Measurements from ENCODE around the gene ITPRIP. TPM values are rescaled to one million over a fixed set of nuclear protein-coding genes. Genes with fewer than 3 reads are reported as not detected.

ITPRIP gene
- total and polyA plus RNA-seq, 2 donors (not counting 1 experiment from before 2014, with no cell fraction given): 6.8 to 18.8 TPM

- Histone ChIP-seq H3K4me2 (ENCODE audit: extremely low read depth, insufficient read depth, low read length) (no peak overlapping the region), H3K4me1 (ENCODE audit: control insufficient read depth, extremely low read depth, insufficient read depth, low read length) (peaks cover 5% of the 10 kb centered on the region), H3K27me3 (ENCODE audit: control insufficient read depth, insufficient read depth, low read length) (no peaks in the 10 kb centered on the region), H3K27ac (ENCODE audit: insufficient read depth, low read length) (no peak overlapping the region), H3K79me2 (ENCODE audit: control insufficient read depth, insufficient read depth, low read length) (no peaks in the 10 kb centered on the region), H4K20me1 (ENCODE audit: control insufficient read depth, extremely low read depth, insufficient read depth, low read length) (no peaks in the 10 kb centered on the region), H3K9ac (ENCODE audit: insufficient read depth, low read length) (no peak overlapping the region), H3K36me3 (ENCODE audit: control insufficient read depth, insufficient read depth, low read length) (no peaks in the 10 kb centered on the region), H3K9me3 (ENCODE audit: control insufficient read depth, insufficient read depth, low read depth, low read length) (no peaks in the 10 kb centered on the region), H3K4me3 (replicated peaks in 1 of 4; ENCODE audit: control extremely low read depth in 1 of 4, insufficient read depth in 1 of 4, low read depth in 3 of 4, low read length in 4 of 4) (no peak overlapping the region), H2AFZ (ENCODE audit: low read length) (no peak overlapping the region)
- peak in 1 of 2 donors; percentile 58 for DNase-seq (ENCODE audit: low read depth in 2 of 2)
- no peak for TF ChIP-seq EZH2 (IDR thresholded peaks at IDR 0.05; ENCODE audit: low read length, missing control alignments)
- TF ChIP-seq, protein P1, sequence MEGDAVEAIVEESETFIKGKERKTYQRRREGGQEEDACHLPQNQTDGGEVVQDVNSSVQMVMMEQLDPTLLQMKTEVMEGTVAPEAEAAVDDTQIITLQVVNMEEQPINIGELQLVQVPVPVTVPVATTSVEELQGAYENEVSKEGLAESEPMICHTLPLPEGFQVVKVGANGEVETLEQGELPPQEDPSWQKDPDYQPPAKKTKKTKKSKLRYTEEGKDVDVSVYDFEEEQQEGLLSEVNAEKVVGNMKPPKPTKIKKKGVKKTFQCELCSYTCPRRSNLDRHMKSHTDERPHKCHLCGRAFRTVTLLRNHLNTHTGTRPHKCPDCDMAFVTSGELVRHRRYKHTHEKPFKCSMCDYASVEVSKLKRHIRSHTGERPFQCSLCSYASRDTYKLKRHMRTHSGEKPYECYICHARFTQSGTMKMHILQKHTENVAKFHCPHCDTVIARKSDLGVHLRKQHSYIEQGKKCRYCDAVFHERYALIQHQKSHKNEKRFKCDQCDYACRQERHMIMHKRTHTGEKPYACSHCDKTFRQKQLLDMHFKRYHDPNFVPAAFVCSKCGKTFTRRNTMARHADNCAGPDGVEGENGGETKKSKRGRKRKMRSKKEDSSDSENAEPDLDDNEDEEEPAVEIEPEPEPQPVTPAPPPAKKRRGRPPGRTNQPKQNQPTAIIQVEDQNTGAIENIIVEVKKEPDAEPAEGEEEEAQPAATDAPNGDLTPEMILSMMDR (conservative IDR thresholded peaks at IDR 0.05 in 1 of 2, IDR thresholded peaks at IDR 0.05 in 1 of 2; ENCODE audit: low read depth in 1 of 2, low read length in 2 of 2): no peak
Measured at GRCh38 chr10:104293011-104293410, 45.3 kb downstream of the ITPRIP start.

DNA sequence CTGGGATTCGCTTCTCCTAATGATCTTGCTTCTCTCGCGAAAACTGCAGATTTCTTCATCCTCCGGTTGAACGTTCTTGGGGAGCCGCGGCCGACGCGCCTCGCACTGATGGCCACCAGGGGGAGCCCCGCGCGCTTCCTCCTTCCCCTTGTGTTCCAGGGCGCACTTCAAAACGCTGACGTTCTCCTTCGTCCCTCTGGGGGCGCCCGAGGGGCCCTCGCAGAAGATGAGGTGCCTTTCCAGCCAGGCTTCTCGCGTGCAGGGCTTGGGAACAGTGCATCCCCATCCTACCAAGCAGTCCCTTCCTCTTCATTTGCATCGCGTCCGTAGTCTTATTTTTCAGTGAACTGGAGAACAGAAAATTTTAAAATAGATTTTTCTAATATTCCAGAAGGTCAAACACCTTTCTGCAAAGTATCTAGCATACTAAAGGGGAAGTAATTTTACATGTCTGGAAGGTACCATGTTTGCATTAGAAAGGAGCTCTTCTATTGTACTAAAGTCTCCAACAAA lies 46.8 kb downstream of the ITPRIP start:
- Histone ChIP-seq H3K79me2 (ENCODE audit: control insufficient read depth, insufficient read depth, low read length) (no peaks in the 10 kb centered on the region), H2AFZ (ENCODE audit: low read length) (peak overlapping the region; percentile 82), H4K20me1 (ENCODE audit: control insufficient read depth, extremely low read depth, insufficient read depth, low read length) (no peaks in the 10 kb centered on the region), H3K27ac (ENCODE audit: insufficient read depth, low read length) (no peak overlapping the region), H3K9me3 (ENCODE audit: control insufficient read depth, insufficient read depth, low read depth, low read length) (no peaks in the 10 kb centered on the region), H3K4me3 (replicated peaks in 1 of 4; ENCODE audit: control extremely low read depth in 1 of 4, insufficient read depth in 1 of 4, low read depth in 3 of 4, low read length in 4 of 4) (peak overlapping the region in 2 of 4 experiments; percentile 23 to 28), H3K9ac (ENCODE audit: insufficient read depth, low read length) (no peak overlapping the region), H3K27me3 (ENCODE audit: control insufficient read depth, insufficient read depth, low read length) (no peaks in the 10 kb centered on the region), H3K36me3 (ENCODE audit: control insufficient read depth, insufficient read depth, low read length) (no peaks in the 10 kb centered on the region), H3K4me2 (ENCODE audit: extremely low read depth, insufficient read depth, low read length) (peak overlapping the region; percentile 81), H3K4me1 (ENCODE audit: control insufficient read depth, extremely low read depth, insufficient read depth, low read length) (peaks cover 2% of the 10 kb centered on the region)
- DNase-seq (ENCODE audit: low read depth in 2 of 2): peak; percentile 75 to 89
- TF ChIP-seq EZH2 (IDR thresholded peaks at IDR 0.05; ENCODE audit: low read length, missing control alignments): no peak
- TF ChIP-seq, protein P1 (conservative IDR thresholded peaks at IDR 0.05 in 1 of 2, IDR thresholded peaks at IDR 0.05 in 1 of 2; ENCODE audit: low read depth in 1 of 2, low read length in 2 of 2): peak; percentile 100

GRCh38 chr10:104288355-104288754 lies 49.9 kb downstream of the ITPRIP start:
- H3K36me3 ChIP-seq (ENCODE audit: control insufficient read depth, insufficient read depth, low read length): no peaks in the 10 kb centered on the region
- no peak for TF ChIP-seq EZH2 (IDR thresholded peaks at IDR 0.05; ENCODE audit: low read length, missing control alignments)
- TF ChIP-seq, protein P1 (conservative IDR thresholded peaks at IDR 0.05 in 1 of 2, IDR thresholded peaks at IDR 0.05 in 1 of 2; ENCODE audit: low read depth in 1 of 2, low read length in 2 of 2): no peak
- no peak overlapping the region for H3K27ac ChIP-seq (ENCODE audit: insufficient read depth, low read length)
- H4K20me1 ChIP-seq (ENCODE audit: control insufficient read depth, extremely low read depth, insufficient read depth, low read length): no peaks in the 10 kb centered on the region
- no peaks in the 10 kb centered on the region for H3K79me2 ChIP-seq (ENCODE audit: control insufficient read depth, insufficient read depth, low read length)
- H3K9ac ChIP-seq (ENCODE audit: insufficient read depth, low read length): no peak overlapping the region
- H3K9me3 ChIP-seq (ENCODE audit: control insufficient read depth, insufficient read depth, low read depth, low read length): no peaks in the 10 kb centered on the region
- no peak overlapping the region for H3K4me2 ChIP-seq (ENCODE audit: extremely low read depth, insufficient read depth, low read length)
- no peak for DNase-seq (ENCODE audit: low read depth in 2 of 2)
- peaks cover 2% of the 10 kb centered on the region for H3K4me1 ChIP-seq (ENCODE audit: control insufficient read depth, extremely low read depth, insufficient read depth, low read length)
- no peaks in the 10 kb centered on the region for H3K27me3 ChIP-seq (ENCODE audit: control insufficient read depth, insufficient read depth, low read length)
- no peak overlapping the region for H3K4me3 ChIP-seq (replicated peaks in 1 of 4; ENCODE audit: control extremely low read depth in 1 of 4, insufficient read depth in 1 of 4, low read depth in 3 of 4, low read length in 4 of 4)
- H2AFZ ChIP-seq (ENCODE audit: low read length): no peak overlapping the region

Data from fibroblast of lung (primary cell).